Posterior cingulate gyrus (tissue), 11 donors: ENCODE measurements around the gene PLXNA2.
A peak's percentile ranks its signal among the peaks of the same experiment; 100 is the strongest.

Experiments
- DNase-seq, 10 donors: peaks; one replicate each; pipeline versions ENCODE4 v3.0.0 to v3.0.0-alpha.2; 2020 to 2021; ENCODE audit warnings: mixed read lengths in 3 of 10
- intact Hi-C: fragments of 100-400 bp; cut with DNase I; formaldehyde crosslinking; loops from one replicate; pipeline ENCODE4 v1.15.1; 2023

The PLXNA2 gene

GRCh38 chr1:208060215-208060869 lies 183.8 kb downstream of the PLXNA2 start:
- intact Hi-C loops: no loop called here
- DNase-seq: peak in 1 of 10 donors; percentile 49

GRCh38 chr1:208059409-208060001 lies 184.7 kb downstream of the PLXNA2 start:
- intact Hi-C loops: no loop called here
- DNase-seq: no peak

- intact Hi-C loops: no loop called here
- DNase-seq: no peak
Measured at GRCh38 chr1:208058756-208059155, 185.4 kb downstream of the PLXNA2 start.

GRCh38 chr1:208058267-208058666 lies 185.9 kb downstream of the PLXNA2 start:
- intact Hi-C loops: no loop called here
- DNase-seq: peak in 1 of 10 donors; percentile 61

GRCh38 chr1:208057056-208057455 lies 187.1 kb downstream of the PLXNA2 start:
- intact Hi-C loops: no loop called here
- DNase-seq: no peak

- intact Hi-C loops: no loop called here
Measured at GRCh38 chr1:208055535-208055934, 188.6 kb downstream of the PLXNA2 start.

GRCh38 chr1:208054911-208055379 lies 189.2 kb downstream of the PLXNA2 start:
- DNase-seq: no peak
- intact Hi-C loops: no loop called here

More at GRCh38 chr1:208055535-208055934, 188.6 kb downstream of the PLXNA2 start:
- DNase-seq: no peak

- intact Hi-C loops: no loop called here
- no peak for DNase-seq
Measured at GRCh38 chr1:208054485-208054884, 189.7 kb downstream of the PLXNA2 start.

GRCh38 chr1:208053661-208054060 lies 190.5 kb downstream of the PLXNA2 start:
- intact Hi-C loops: no loop called here
- no peak for DNase-seq

GRCh38 chr1:208052926-208053407 lies 191.2 kb downstream of the PLXNA2 start:
- intact Hi-C loops: no loop called here
- DNase-seq: no peak

- intact Hi-C loops: no loop called here
- no peak for DNase-seq
Measured at GRCh38 chr1:208052135-208052534, 192.0 kb downstream of the PLXNA2 start.

- intact Hi-C loops: no loop called here
- DNase-seq: no peak
Measured at GRCh38 chr1:208051651-208052050, 192.5 kb downstream of the PLXNA2 start.

- intact Hi-C loops: no loop called here
- peak in 1 of 10 donors; percentile 81 for DNase-seq
Measured at GRCh38 chr1:208048904-208049303, 195.3 kb downstream of the PLXNA2 start.

- DNase-seq: peak in 1 of 10 donors; percentile 54
- intact Hi-C loops: no loop called here
Measured at GRCh38 chr1:208047975-208048374, 196.2 kb downstream of the PLXNA2 start.

- intact Hi-C loops: no loop called here
- DNase-seq: peak in 5 of 10 donors; percentile 29 to 86 (median 50)
Measured at GRCh38 chr1:208047476-208047934, 196.7 kb downstream of the PLXNA2 start.

- DNase-seq: peak in 1 of 10 donors; percentile 67
- intact Hi-C loops: no loop called here
Measured at GRCh38 chr1:208045463-208046260, 198.5 kb downstream of the PLXNA2 start.

GRCh38 chr1:208044589-208045462 lies 199.4 kb downstream of the PLXNA2 start:
- intact Hi-C loops: no loop called here
- peak in 3 of 10 donors; percentile 31 to 90 (median 85) for DNase-seq

- intact Hi-C loops: no loop called here
- DNase-seq: peak in 8 of 10 donors; percentile 42 to 94 (median 76)
Measured at GRCh38 chr1:208043691-208044181, 200.4 kb downstream of the PLXNA2 start.

- intact Hi-C loops: no loop called here
- DNase-seq: peak in 1 of 10 donors; percentile 73
Measured at GRCh38 chr1:208042868-208043267, 201.3 kb downstream of the PLXNA2 start.
